ENCODE measurements around the gene FCRLA. TPM values are rescaled to one million over a fixed set of nuclear protein-coding genes. Genes with fewer than 3 reads are reported as not detected.
A peak's percentile ranks its signal among the peaks of the same experiment; 100 is the strongest.

The FCRLA gene
- total RNA-seq, 1 experiment from 2014 or later, result not detected

GRCh38 chr1:161735837-161736236 lies 28.8 kb downstream of the FCRLA start:
- Histone ChIP-seq H3F3A (ENCODE audit: low read length, unreplicated experiment) (peaks cover 9% of the 10 kb centered on the region), H3K27me3 (ENCODE audit: low read length) (no peaks in the 10 kb centered on the region), H3K4me3 (ENCODE audit: low read length) (peak overlapping the region; percentile 57; the same call in 1 of the 2 replicates), H3K36me3 (ENCODE audit: low read depth, low read length) (no peaks in the 10 kb centered on the region), H2AFZ (ENCODE audit: low read length) (peak overlapping the region; percentile 61), H3K9me2 (replicated peaks; ENCODE audit: low read length) (no peaks in the 10 kb centered on the region), H3K9me3 (ENCODE audit: low read length) (no peaks in the 10 kb centered on the region), H3K4me1 (ENCODE audit: insufficient read depth, low read length) (peaks cover 70% of the 10 kb centered on the region), H3K9ac (ENCODE audit: low read length) (peak overlapping the region; percentile 70), H3K4me2 (ENCODE audit: low read length) (peak overlapping the region; percentile 81), H3K27ac (ENCODE audit: low read length) (peak overlapping the region; percentile 92), H3K79me2 (ENCODE audit: low read length) (peaks cover 9% of the 10 kb centered on the region), H4K20me1 (ENCODE audit: low read length) (no peaks in the 10 kb centered on the region)
- no peak for ATAC-seq
- TF ChIP-seq EZH2phosphoT487 (IDR thresholded peaks at IDR 0.05; ENCODE audit: borderline replicate concordance, low read length), result no peak
- no peak for TF ChIP-seq EZH2 (IDR thresholded peaks at IDR 0.05; ENCODE audit: low read length, unreplicated experiment)
- TF ChIP-seq CTCF (conservative IDR thresholded peaks at IDR 0.05; ENCODE audit: low read depth, low read length), result no peak
- intact Hi-C loops (cut with micrococcal nuclease), result no loop called here
- ChIA-PET POLR2A (ENCODE audit: unreplicated experiment) (interaction anchor here (0.5 to 0.6 kb wide), 2 partner anchors 93 to 333 kb away, joined by 3 to 4 read pairs; no protein-coding TSS in a partner anchor), CTCF (no interaction called here)
- TSS peak; percentile 64 for BruUV-seq (replicated peaks)
- no peak for DNase-seq

GRCh38 chr1:161736335-161736969 lies 29.4 kb downstream of the FCRLA start:
- ATAC-seq, result peak; percentile 55
- Histone ChIP-seq H3K4me1 (ENCODE audit: insufficient read depth, low read length) (peaks cover 64% of the 10 kb centered on the region), H3K27ac (ENCODE audit: low read length) (peak overlapping the region; percentile 92), H3K4me3 (ENCODE audit: low read length) (peak overlapping the region; percentile 57), H3K9me2 (replicated peaks; ENCODE audit: low read length) (no peaks in the 10 kb centered on the region), H3K9me3 (ENCODE audit: low read length) (no peaks in the 10 kb centered on the region), H3K9ac (ENCODE audit: low read length) (peak overlapping the region; percentile 70), H3K79me2 (ENCODE audit: low read length) (peaks cover 9% of the 10 kb centered on the region), H3K4me2 (ENCODE audit: low read length) (peak overlapping the region; percentile 81), H4K20me1 (ENCODE audit: low read length) (no peaks in the 10 kb centered on the region), H2AFZ (ENCODE audit: low read length) (peak overlapping the region; percentile 61), H3F3A (ENCODE audit: low read length, unreplicated experiment) (peaks cover 9% of the 10 kb centered on the region), H3K36me3 (ENCODE audit: low read depth, low read length) (no peaks in the 10 kb centered on the region), H3K27me3 (ENCODE audit: low read length) (no peaks in the 10 kb centered on the region)
- intact Hi-C loops (cut with micrococcal nuclease), result no loop called here
- peak; percentile 94 for DNase-seq
- TF ChIP-seq EZH2 (IDR thresholded peaks at IDR 0.05; ENCODE audit: low read length, unreplicated experiment) (no peak), EZH2phosphoT487 (IDR thresholded peaks at IDR 0.05; ENCODE audit: borderline replicate concordance, low read length) (no peak), CTCF (conservative IDR thresholded peaks at IDR 0.05; ENCODE audit: low read depth, low read length) (no peak)
- POLR2A ChIA-PET (ENCODE audit: unreplicated experiment), result interaction anchor here (0.5 to 0.6 kb wide), 3 partner anchors 8 to 94 kb away, joined by 3 to 5 read pairs (median 4); partner anchors contain the start of gene DUSP12
- CTCF ChIA-PET, result no interaction called here
- BruUV-seq (replicated peaks), result no TSS peak

GRCh38 chr1:161737625-161738024 lies 30.6 kb downstream of the FCRLA start:
- Histone ChIP-seq H3K9ac (ENCODE audit: low read length) (no peak overlapping the region), H3K79me2 (ENCODE audit: low read length) (peaks cover 9% of the 10 kb centered on the region), H3K4me1 (ENCODE audit: insufficient read depth, low read length) (peaks cover 52% of the 10 kb centered on the region), H2AFZ (ENCODE audit: low read length) (no peak overlapping the region), H3K27ac (ENCODE audit: low read length) (no peak overlapping the region; the same call in 1 of the 2 replicates), H3K36me3 (ENCODE audit: low read depth, low read length) (no peaks in the 10 kb centered on the region), H4K20me1 (ENCODE audit: low read length) (no peaks in the 10 kb centered on the region), H3K4me2 (ENCODE audit: low read length) (no peak overlapping the region), H3K9me3 (ENCODE audit: low read length) (no peaks in the 10 kb centered on the region), H3F3A (ENCODE audit: low read length, unreplicated experiment) (peaks cover 8% of the 10 kb centered on the region), H3K9me2 (replicated peaks; ENCODE audit: low read length) (no peaks in the 10 kb centered on the region), H3K27me3 (ENCODE audit: low read length) (no peaks in the 10 kb centered on the region), H3K4me3 (ENCODE audit: low read length) (no peak overlapping the region)
- TF ChIP-seq EZH2 (IDR thresholded peaks at IDR 0.05; ENCODE audit: low read length, unreplicated experiment), result no peak
- TF ChIP-seq EZH2phosphoT487 (IDR thresholded peaks at IDR 0.05; ENCODE audit: borderline replicate concordance, low read length), result no peak
- no peak for TF ChIP-seq CTCF (conservative IDR thresholded peaks at IDR 0.05; ENCODE audit: low read depth, low read length)
- intact Hi-C loops (cut with micrococcal nuclease), result loop anchor here (1.0 to 2.0 kb wide), 2 partner anchors 90 to 125 kb away; no protein-coding TSS in a partner anchor
- ChIA-PET POLR2A (ENCODE audit: unreplicated experiment) (interaction anchor here (1.2 kb wide), 1 partner anchor 11 kb away, joined by 4 read pairs; no protein-coding TSS in a partner anchor), CTCF (interaction anchor here (0.6 to 1.4 kb wide), 2 partner anchors 172 to 250 kb away, joined by 3 to 6 read pairs; no protein-coding TSS in a partner anchor)
- no TSS peak for BruUV-seq (replicated peaks)
- DNase-seq (no peak), ATAC-seq (no peak)
